ENCODE measurements around the gene KCNG2. TPM values are rescaled to one million over a fixed set of nuclear protein-coding genes. Genes with fewer than 3 reads are reported as not detected.

The KCNG2 gene
- total and polyA plus RNA-seq, 2 of the 13 experiments (the other 11 are each of a cell fraction or from before 2014, with no cell fraction given) = not detected

DNA sequence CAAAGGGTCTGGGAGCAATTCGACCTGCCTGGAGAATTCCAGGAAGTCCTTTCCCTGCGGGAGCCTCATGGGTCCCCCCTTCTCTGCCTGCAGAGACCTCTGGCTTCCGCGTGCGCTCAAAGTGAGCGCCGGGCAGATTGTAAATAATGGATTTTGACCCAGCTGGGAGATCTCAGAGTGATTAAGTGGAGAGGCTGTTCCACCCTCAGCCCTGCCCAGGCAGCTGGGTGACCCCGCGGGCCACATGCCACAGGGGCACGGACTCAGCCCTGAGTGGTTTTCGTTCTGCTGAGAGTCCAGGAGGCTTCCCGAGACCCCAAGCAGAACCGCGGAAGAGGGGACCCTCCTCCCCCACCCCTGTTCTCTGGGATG, 1.2 kb downstream of the KCNG2 start:
- TF ChIP-seq ELF1 (CRISPR knock-in tag; IDR thresholded peaks at IDR 0.05) = 0 out of 2 replicates have a peak, but pooled peaks have one; percentile 19
- TF ChIP-seq POLR2G (IDR thresholded peaks at IDR 0.05; ENCODE audit: low read depth, low read length) = no peak
- Histone ChIP-seq H3K27me3 (ENCODE audit: control insufficient read depth in 1 of 2, insufficient read depth in 2 of 2, low read length in 2 of 2) (peaks cover 5 to 70% of the 10 kb centered on the region in 2 experiments; a peak in 4 of 5 replicates), H3K9me3 (ENCODE audit: low read length) (no peaks in the 10 kb centered on the region), H3K36me3 (replicated peaks in 1 of 2; ENCODE audit: control insufficient read depth in 1 of 2, insufficient read depth in 2 of 2, low read length in 2 of 2) (no peaks in the 10 kb centered on the region), H2AFZ (ENCODE audit: low read length) (no peak overlapping the region), H3K4me3 (replicated peaks in 1 of 3; ENCODE audit: insufficient read depth in 1 of 3, low read depth in 2 of 3, low read length in 3 of 3) (no peak overlapping the region), H4K20me1 (ENCODE audit: insufficient read depth, low read length) (no peaks in the 10 kb centered on the region), H3K4me2 (ENCODE audit: low read depth, low read length) (no peak overlapping the region), H3K9ac (ENCODE audit: insufficient read depth, low read depth, low read length) (no peak overlapping the region), H3K4me1 (ENCODE audit: insufficient read depth, low read length) (peaks cover 36% of the 10 kb centered on the region), H3K79me2 (ENCODE audit: insufficient read depth, low read length) (no peaks in the 10 kb centered on the region), H3K27ac (ENCODE audit: extremely low read length, insufficient read depth, low read length) (no peak overlapping the region)
- no peak for ATAC-seq
- DNase-seq (ENCODE audit: low spot score) = no peak
- WGBS (ENCODE audit: low lambda C conversion rate) = 7% methylated on average over 7 of the region's 14 CpGs
- FAIRE-seq = no peak
- ChIA-PET CTCF (ENCODE audit: low intra/inter-chr PET ratio, low total read pairs) (no interaction called here), POLR2A (no interaction called here)
- no TSS peak for BruUV-seq (replicated peaks)
- intact Hi-C loops (cut with micrococcal nuclease; ENCODE audit: unreplicated experiment) (no loop called here), in situ Hi-C loops (cut with HindIII; ENCODE audit: extremely low pct_ligation_motif_present, low pct_unique_long_range_greater_than_20kb) (no loop called here)

DNA sequence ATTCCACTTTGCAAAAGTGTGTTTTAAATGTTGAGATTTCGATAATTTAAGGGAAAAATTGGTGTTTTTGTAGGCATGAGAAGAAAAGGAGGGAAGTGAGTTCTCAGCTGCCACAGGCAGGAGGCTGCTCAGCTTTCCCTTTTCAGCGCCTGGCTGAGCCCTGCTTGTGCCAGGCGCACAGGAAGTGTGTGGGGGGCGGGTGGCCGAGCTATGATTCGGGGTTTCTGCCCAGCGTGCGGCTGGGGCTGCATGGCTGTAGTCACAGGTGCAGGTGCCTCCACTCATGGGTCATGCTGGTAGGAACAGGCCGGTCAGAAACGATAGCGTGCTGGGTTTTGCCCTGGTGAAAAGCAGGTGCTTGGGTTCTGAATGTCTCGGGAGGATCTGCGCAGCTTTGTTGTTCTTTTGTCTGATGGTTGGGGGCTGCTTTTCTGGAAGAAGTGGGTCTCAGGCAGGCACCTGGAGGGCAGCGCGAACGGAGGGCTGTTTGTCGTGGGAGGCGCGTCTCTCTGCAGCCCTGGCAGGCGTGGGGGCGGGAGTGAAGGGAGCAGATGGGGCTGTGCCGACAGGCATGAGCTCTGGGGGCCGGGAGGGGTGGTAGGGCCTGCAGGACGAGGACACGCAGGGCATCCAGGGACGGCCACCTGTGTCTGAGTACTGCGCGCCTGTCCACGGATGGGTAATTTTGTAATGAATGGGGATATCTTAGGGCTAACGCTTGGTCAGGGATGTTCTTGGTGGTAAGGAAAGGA, 2.1 kb downstream of the KCNG2 start:
- no peaks in the 10 kb centered on the region for H3K9me3 ChIP-seq (ENCODE audit: low read length)
- no peaks in the 10 kb centered on the region for H4K20me1 ChIP-seq (ENCODE audit: insufficient read depth, low read length)
- no peak overlapping the region for H3K4me3 ChIP-seq (replicated peaks in 1 of 3; ENCODE audit: insufficient read depth in 1 of 3, low read depth in 2 of 3, low read length in 3 of 3)
- ATAC-seq (no peak), FAIRE-seq (no peak), DNase-seq (ENCODE audit: low spot score) (no peak)
- WGBS (ENCODE audit: low lambda C conversion rate) = 62% methylated on average over 23 of the region's 30 CpGs
- H3K4me1 ChIP-seq (ENCODE audit: insufficient read depth, low read length) = peaks cover 36% of the 10 kb centered on the region
- TF ChIP-seq ZNF567 (CRISPR knock-in tag; IDR thresholded peaks at IDR 0.05; ENCODE audit: borderline replicate concordance) (no peak), TAF1 (CRISPR knock-in tag; IDR thresholded peaks at IDR 0.05) (no peak), ZSCAN29 (CRISPR knock-in tag; conservative IDR thresholded peaks at IDR 0.05) (no peak), ADNP (CRISPR knock-in tag; IDR thresholded peaks at IDR 0.05) (no peak), ATRX (CRISPR knock-in tag; IDR thresholded peaks at IDR 0.05; ENCODE audit: borderline replicate concordance) (no peak), TP53 (CRISPR knock-in tag; conservative IDR thresholded peaks at IDR 0.05) (no peak), ZNF790 (CRISPR knock-in tag; IDR thresholded peaks at IDR 0.05; ENCODE audit: borderline replicate concordance) (no peak), ZNF577 (CRISPR knock-in tag; IDR thresholded peaks at IDR 0.05; ENCODE audit: borderline replicate concordance, low read depth) (no peak)
- TF ChIP-seq, protein P1, sequence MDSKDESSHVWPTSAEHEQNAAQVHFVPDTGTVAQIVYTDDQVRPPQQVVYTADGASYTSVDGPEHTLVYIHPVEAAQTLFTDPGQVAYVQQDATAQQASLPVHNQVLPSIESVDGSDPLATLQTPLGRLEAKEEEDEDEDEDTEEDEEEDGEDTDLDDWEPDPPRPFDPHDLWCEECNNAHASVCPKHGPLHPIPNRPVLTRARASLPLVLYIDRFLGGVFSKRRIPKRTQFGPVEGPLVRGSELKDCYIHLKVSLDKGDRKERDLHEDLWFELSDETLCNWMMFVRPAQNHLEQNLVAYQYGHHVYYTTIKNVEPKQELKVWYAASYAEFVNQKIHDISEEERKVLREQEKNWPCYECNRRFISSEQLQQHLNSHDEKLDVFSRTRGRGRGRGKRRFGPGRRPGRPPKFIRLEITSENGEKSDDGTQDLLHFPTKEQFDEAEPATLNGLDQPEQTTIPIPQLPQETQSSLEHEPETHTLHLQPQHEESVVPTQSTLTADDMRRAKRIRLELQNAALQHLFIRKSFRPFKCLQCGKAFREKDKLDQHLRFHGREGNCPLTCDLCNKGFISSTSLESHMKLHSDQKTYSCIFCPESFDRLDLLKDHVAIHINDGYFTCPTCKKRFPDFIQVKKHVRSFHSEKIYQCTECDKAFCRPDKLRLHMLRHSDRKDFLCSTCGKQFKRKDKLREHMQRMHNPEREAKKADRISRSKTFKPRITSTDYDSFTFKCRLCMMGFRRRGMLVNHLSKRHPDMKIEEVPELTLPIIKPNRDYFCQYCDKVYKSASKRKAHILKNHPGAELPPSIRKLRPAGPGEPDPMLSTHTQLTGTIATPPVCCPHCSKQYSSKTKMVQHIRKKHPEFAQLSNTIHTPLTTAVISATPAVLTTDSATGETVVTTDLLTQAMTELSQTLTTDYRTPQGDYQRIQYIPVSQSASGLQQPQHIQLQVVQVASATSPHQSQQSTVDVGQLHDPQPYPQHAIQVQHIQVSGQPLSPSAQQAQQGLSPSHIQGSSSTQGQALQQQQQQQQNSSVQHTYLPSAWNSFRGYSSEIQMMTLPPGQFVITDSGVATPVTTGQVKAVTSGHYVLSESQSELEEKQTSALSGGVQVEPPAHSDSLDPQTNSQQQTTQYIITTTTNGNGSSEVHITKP (CRISPR knock-in tag; IDR thresholded peaks at IDR 0.05; ENCODE audit: low read depth) = no peak
- peaks cover 5 to 77% of the 10 kb centered on the region in 2 experiments; a peak in 4 of 5 replicates for H3K27me3 ChIP-seq (ENCODE audit: control insufficient read depth in 1 of 2, insufficient read depth in 2 of 2, low read length in 2 of 2)
- in situ Hi-C loops (cut with HindIII; ENCODE audit: extremely low pct_ligation_motif_present, low pct_unique_long_range_greater_than_20kb) (no loop called here), intact Hi-C loops (cut with micrococcal nuclease; ENCODE audit: unreplicated experiment) (no loop called here)
- POLR2A ChIA-PET = no interaction called here
- no TSS peak for BruUV-seq (replicated peaks)
- no peak overlapping the region for H3K4me2 ChIP-seq (ENCODE audit: low read depth, low read length)
- H3K9ac ChIP-seq (ENCODE audit: insufficient read depth, low read depth, low read length) = no peak overlapping the region
- no peaks in the 10 kb centered on the region for H3K36me3 ChIP-seq (replicated peaks in 1 of 2; ENCODE audit: control insufficient read depth in 1 of 2, insufficient read depth in 2 of 2, low read length in 2 of 2)
- CTCF ChIA-PET (ENCODE audit: low intra/inter-chr PET ratio, low total read pairs) = no interaction called here
- H2AFZ ChIP-seq (ENCODE audit: low read length) = no peak overlapping the region
- no peaks in the 10 kb centered on the region for H3K79me2 ChIP-seq (ENCODE audit: insufficient read depth, low read length)
- H3K27ac ChIP-seq (ENCODE audit: extremely low read length, insufficient read depth, low read length) = no peak overlapping the region

Data from HepG2 (cell line).